Esophagus (tissue), 2 donors: ENCODE data around the gene MKX. TPM values are rescaled to one million over a fixed set of nuclear protein-coding genes. Genes with fewer than 3 reads are reported as not detected.

Experiments used
- H3K27ac ChIP-seq, 2 donors: one replicate each; pipeline ENCODE4 v1.5.1; 2013; ENCODE audit warnings: low read depth in 2 of 2, mild to moderate bottlenecking in 2 of 2, inconsistent platforms in 1 of 2, low read length in 1 of 2, moderate library complexity in 1 of 2
- H3K27me3 ChIP-seq, 2 donors: one replicate each; pipeline ENCODE4 v1.6.1; 2013; ENCODE audit warnings: low read length in 2 of 2, control low read depth in 1 of 2, mild to moderate bottlenecking in 1 of 2; ENCODE audit not compliant: insufficient read depth in 2 of 2, control insufficient read depth in 1 of 2
- H3K36me3 ChIP-seq, 2 donors: one replicate each; pipeline ENCODE4 v1.6.1; 2013; ENCODE audit warnings: low read length in 1 of 2; ENCODE audit not compliant: control insufficient read depth in 2 of 2, insufficient read depth in 2 of 2
- H3K4me1 ChIP-seq, 2 donors: one replicate each; pipeline ENCODE4 v1.6.1; 2013; ENCODE audit warnings: low read length in 1 of 2; ENCODE audit not compliant: control insufficient read depth in 2 of 2, insufficient read depth in 2 of 2
- H3K4me3 ChIP-seq, 2 donors: one replicate each; pipeline ENCODE4 v1.5.1; 2013; ENCODE audit warnings: low read length in 2 of 2, mild to moderate bottlenecking in 2 of 2, low read depth in 1 of 2, moderate library complexity in 1 of 2
- H3K9me3 ChIP-seq, 2 donors: one replicate each; pipeline ENCODE4 v1.6.1; 2013; ENCODE audit warnings: mild to moderate bottlenecking in 2 of 2, low read depth in 1 of 2, low read length in 1 of 2, moderate library complexity in 1 of 2; ENCODE audit not compliant: control insufficient read depth in 2 of 2, insufficient read depth in 1 of 2
- WGBS, 2 donors: extraction: QIAGEN DNeasy Blood & Tissue Kit; methylation state at CpG; one replicate each; pipeline ENCODE4 v1.1.7; 2013; 5-methylcytosine and 5-hydroxymethylcytosine counted together
- polyA plus RNA-seq, 2 donors: library from polyadenylated mRNA; stranded (reverse); fragments of 200-250 nt; gene quantifications; one replicate each; pipeline ENCODE4 v1.2.3, GENCODE V29; 2013
- donor health status: healthy with polysubstance abuse.
- donor health status: Bipolar disorder and iron deficiency.

The MKX gene
- polyA plus RNA-seq, 2 donors = 0.39 to 0.99 TPM

- Histone ChIP-seq H3K27me3 (no peaks in the 10 kb centered on the region), H3K4me1 (no peaks in the 10 kb centered on the region), H3K9me3 (no peaks in the 10 kb centered on the region), H3K36me3 (no peaks in the 10 kb centered on the region), H3K4me3 (no peak overlapping the region), H3K27ac (no peak overlapping the region)
- WGBS, 2 donors = 84 to 88% methylated on average over 5 of the region's 5 CpGs
These were observed 101.2 kb downstream of the MKX start for GRCh38 chr10:27644307-27644939.

- H3K4me1 ChIP-seq = no peaks in the 10 kb centered on the region
- no peaks in the 10 kb centered on the region for H3K27me3 ChIP-seq
- no peak overlapping the region for H3K27ac ChIP-seq
- no peaks in the 10 kb centered on the region for H3K9me3 ChIP-seq
- WGBS, 2 donors = 40 to 60% methylated on average over 2 of the region's 2 CpGs
- no peak overlapping the region for H3K4me3 ChIP-seq
- no peaks in the 10 kb centered on the region for H3K36me3 ChIP-seq
These were observed 102.3 kb downstream of the MKX start for GRCh38 chr10:27643301-27643700.

GRCh38 chr10:27642023-27642589 lies 103.5 kb downstream of the MKX start:
- no peaks in the 10 kb centered on the region for H3K4me1 ChIP-seq
- H3K36me3 ChIP-seq = no peaks in the 10 kb centered on the region
- no peak overlapping the region for H3K27ac ChIP-seq
- H3K9me3 ChIP-seq = no peaks in the 10 kb centered on the region
- 92 to 93% methylated on average over 2 of the region's 2 CpGs for WGBS, 2 donors
- no peak overlapping the region for H3K4me3 ChIP-seq
- H3K27me3 ChIP-seq = no peaks in the 10 kb centered on the region

GRCh38 chr10:27638071-27638750 lies 107.4 kb downstream of the MKX start:
- no peak overlapping the region for H3K4me3 ChIP-seq
- H3K4me1 ChIP-seq = no peaks in the 10 kb centered on the region
- H3K36me3 ChIP-seq = no peaks in the 10 kb centered on the region
- H3K9me3 ChIP-seq = no peaks in the 10 kb centered on the region
- WGBS, 2 donors = 72 to 75% methylated on average over 3 of the region's 3 CpGs
- no peaks in the 10 kb centered on the region for H3K27me3 ChIP-seq
- no peak overlapping the region for H3K27ac ChIP-seq

GRCh38 chr10:27637601-27638000 lies 108.0 kb downstream of the MKX start:
- H3K27me3 ChIP-seq = no peaks in the 10 kb centered on the region
- H3K4me1 ChIP-seq = no peaks in the 10 kb centered on the region
- H3K9me3 ChIP-seq = no peaks in the 10 kb centered on the region
- no peaks in the 10 kb centered on the region for H3K36me3 ChIP-seq
- no peak overlapping the region for H3K27ac ChIP-seq
- 18 to 36% methylated on average over 2 of the region's 2 CpGs for WGBS, 2 donors
- no peak overlapping the region for H3K4me3 ChIP-seq

DNA sequence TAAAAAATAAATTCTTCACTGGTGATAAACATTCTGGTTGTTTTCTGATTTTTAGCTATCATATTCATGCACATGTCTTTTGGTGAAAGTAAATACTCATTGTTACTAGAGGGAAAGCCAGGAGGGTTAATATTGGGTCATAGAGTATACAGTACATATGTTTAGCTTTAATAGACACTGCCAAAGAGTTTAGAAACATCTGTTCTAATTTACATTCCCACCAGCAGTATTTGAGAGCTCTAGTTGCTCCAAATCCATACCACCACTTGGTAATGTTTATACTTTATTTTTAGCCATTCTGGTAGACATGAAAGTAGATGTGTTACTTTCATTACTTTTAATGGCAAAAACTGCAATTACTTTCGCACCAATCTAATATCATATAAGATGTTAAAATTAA lies 108.8 kb downstream of the MKX start:
- Histone ChIP-seq H3K9me3 (no peaks in the 10 kb centered on the region), H3K4me3 (no peak overlapping the region), H3K27ac (no peak overlapping the region), H3K4me1 (no peaks in the 10 kb centered on the region), H3K36me3 (no peaks in the 10 kb centered on the region), H3K27me3 (no peaks in the 10 kb centered on the region)
- 93 to 96% methylated on average over 1 of the region's 1 CpG for WGBS, 2 donors

DNA sequence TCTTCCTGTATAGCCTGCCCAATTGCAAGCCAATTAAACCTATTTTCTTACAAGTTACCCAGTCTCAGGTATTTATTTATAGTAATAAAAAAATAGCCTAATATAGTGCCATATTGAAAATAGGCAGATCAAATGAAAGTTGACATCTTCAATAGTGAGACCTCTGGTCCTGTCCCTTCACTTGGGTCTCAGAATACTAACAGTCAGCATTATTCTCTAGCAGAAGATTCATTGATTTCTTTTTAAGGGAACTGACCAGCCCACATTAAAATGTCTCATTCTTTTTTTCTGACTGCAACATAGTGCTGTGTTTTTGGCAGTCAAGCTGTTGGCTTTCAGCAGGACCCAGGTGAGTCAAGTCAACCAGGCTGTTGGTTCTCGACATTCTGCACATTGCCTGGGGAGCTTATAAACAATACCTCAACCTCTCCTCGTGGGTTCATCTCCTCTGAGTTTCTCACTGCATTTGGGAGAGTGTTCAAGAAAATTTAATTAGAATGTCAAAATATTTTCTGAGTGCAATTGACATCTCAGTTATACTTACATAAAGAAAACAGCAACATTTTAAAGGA lies 109.8 kb downstream of the MKX start:
- no peak overlapping the region for H3K4me3 ChIP-seq
- 32 to 54% methylated on average over 2 of the region's 2 CpGs for WGBS, 2 donors
- H3K36me3 ChIP-seq = no peaks in the 10 kb centered on the region

GRCh38 chr10:27635290-27635689 lies 110.3 kb downstream of the MKX start:
- Histone ChIP-seq H3K4me3 (no peak overlapping the region), H3K27ac (no peak overlapping the region), H3K36me3 (no peaks in the 10 kb centered on the region), H3K27me3 (no peaks in the 10 kb centered on the region), H3K4me1 (no peaks in the 10 kb centered on the region), H3K9me3 (no peaks in the 10 kb centered on the region)
- WGBS, 2 donors = 83 to 94% methylated on average over 6 of the region's 6 CpGs

More for the DNA sequence above, 109.8 kb downstream of the MKX start:
- no peaks in the 10 kb centered on the region for H3K27me3 ChIP-seq
- no peak overlapping the region for H3K27ac ChIP-seq
- H3K9me3 ChIP-seq = no peaks in the 10 kb centered on the region
- H3K4me1 ChIP-seq = no peaks in the 10 kb centered on the region

- WGBS, 2 donors = 82 to 87% methylated on average over 5 of the region's 5 CpGs
- Histone ChIP-seq H3K4me3 (no peak overlapping the region), H3K27me3 (no peaks in the 10 kb centered on the region), H3K9me3 (no peaks in the 10 kb centered on the region), H3K27ac (no peak overlapping the region), H3K4me1 (no peaks in the 10 kb centered on the region), H3K36me3 (no peaks in the 10 kb centered on the region)
These were observed 117.0 kb downstream of the MKX start for GRCh38 chr10:27628621-27629020.
